Astrocyte (in vitro differentiated cells and primary cell): ENCODE measurements around the gene FANCD2. TPM values are rescaled to one million over a fixed set of nuclear protein-coding genes. Genes with fewer than 3 reads are reported as not detected.
"Not testable (repeated sequence)": the region's sequence is repeated elsewhere in the genome, so short reads cannot be mapped to it uniquely, and the experiment has no call there.

Experiments
- DNase-seq: peaks from one replicate; pipeline ENCODE4 v3.0.0-alpha.2; 2010; ENCODE audit warnings: low read depth
- FAIRE-seq: peaks from 2 replicates; lab custom pipeline; 2011; peaks lifted over from hg19 to GRCh38; lab: Jason Lieb, UNC
- H2AFZ ChIP-seq: 2 replicates; pipeline ENCODE4 v1.6.0; 2012; ENCODE audit warnings: low read depth, low read length, inconsistent platforms
- H3K27ac ChIP-seq: 2 replicates; pipeline ENCODE4 v1.5.1; 2011; ENCODE audit warnings: low read depth, low read length, inconsistent platforms
- H3K27me3 ChIP-seq: 2 replicates; pipeline ENCODE4 v1.6.0; 2011; ENCODE audit warnings: low read length, inconsistent platforms; ENCODE audit not compliant: insufficient read depth
- H3K36me3 ChIP-seq: 2 replicates; pipeline ENCODE4 v1.5.1; 2011; ENCODE audit warnings: low read length, inconsistent platforms; ENCODE audit not compliant: insufficient read depth
- H3K4me1 ChIP-seq: 2 replicates; pipeline ENCODE4 v1.5.1; 2011; ENCODE audit warnings: low read length, inconsistent platforms; ENCODE audit not compliant: insufficient read depth
- H3K4me2 ChIP-seq: 2 replicates; pipeline ENCODE4 v1.6.0; 2012; ENCODE audit warnings: low read length, inconsistent platforms
- H3K4me3 ChIP-seq: 2 replicates; pipeline ENCODE4 v1.5.1; 2011; ENCODE audit warnings: low read depth, mild to moderate bottlenecking, low read length, inconsistent platforms; ENCODE audit not compliant: insufficient read depth
- H3K79me2 ChIP-seq: 2 replicates; pipeline ENCODE4 v1.6.0; 2012; ENCODE audit warnings: mild to moderate bottlenecking, low read length, inconsistent platforms; ENCODE audit not compliant: insufficient read depth
- H3K9ac ChIP-seq: 2 replicates; pipeline ENCODE4 v1.6.0; 2012; ENCODE audit warnings: mild to moderate bottlenecking, low read length, inconsistent platforms
- H3K9me3 ChIP-seq: 2 replicates; pipeline ENCODE4 v1.5.1; 2012; ENCODE audit warnings: low read depth, mild to moderate bottlenecking, low read length, inconsistent platforms; ENCODE audit not compliant: insufficient read depth
- H4K20me1 ChIP-seq: 2 replicates; pipeline ENCODE4 v1.6.0; 2012; ENCODE audit warnings: low read length, inconsistent platforms; ENCODE audit not compliant: insufficient read depth
- H3K27ac Mint-ChIP-seq: one replicate; pipeline ENCODE4 v1.8.0; 2021; ENCODE audit warnings: mild to moderate bottlenecking, mixed read lengths; ENCODE audit not compliant: unreplicated experiment
- H3K27me3 Mint-ChIP-seq: one replicate; pipeline ENCODE4 v1.8.0; 2021; ENCODE audit warnings: low read depth, mixed read lengths; ENCODE audit not compliant: unreplicated experiment
- H3K36me3 Mint-ChIP-seq: one replicate; pipeline ENCODE4 v1.8.0; 2021; ENCODE audit warnings: low read depth, mixed read lengths; ENCODE audit not compliant: unreplicated experiment
- H3K4me1 Mint-ChIP-seq: one replicate; pipeline ENCODE4 v1.8.0; 2021; ENCODE audit warnings: low read depth, mixed read lengths; ENCODE audit not compliant: unreplicated experiment
- H3K4me3 Mint-ChIP-seq: one replicate; pipeline ENCODE4 v1.8.0; 2021; ENCODE audit warnings: mild to moderate bottlenecking, moderate library complexity, mixed read lengths; ENCODE audit not compliant: unreplicated experiment
- H3K9me3 Mint-ChIP-seq: one replicate; pipeline ENCODE4 v1.8.0; 2021; ENCODE audit warnings: mild to moderate bottlenecking, mixed read lengths; ENCODE audit not compliant: unreplicated experiment
- EZH2 ChIP-seq: IDR thresholded peaks from 2 replicates; pipeline ENCODE4 v1.6.1; 2012; ENCODE audit warnings: mild to moderate bottlenecking, low read length, inconsistent platforms; ENCODE audit not compliant: insufficient read depth
- total RNA-seq: library from RNA; stranded (reverse); gene quantifications from 2 replicates; pipeline ENCODE4 v1.2.1, GENCODE V29; 2021
- TF ChIP-seq, protein P1 (sequence below): IDR thresholded peaks from 2 replicates; pipeline ENCODE4 v1.5.1; 2011; ENCODE audit warnings: low read depth, mild to moderate bottlenecking, inconsistent platforms, low read length, moderate library complexity; ENCODE audit not compliant: insufficient read depth

FANCD2 gene
- total RNA-seq, 1 donor from 2014 or later: 3.7 TPM

DNA sequence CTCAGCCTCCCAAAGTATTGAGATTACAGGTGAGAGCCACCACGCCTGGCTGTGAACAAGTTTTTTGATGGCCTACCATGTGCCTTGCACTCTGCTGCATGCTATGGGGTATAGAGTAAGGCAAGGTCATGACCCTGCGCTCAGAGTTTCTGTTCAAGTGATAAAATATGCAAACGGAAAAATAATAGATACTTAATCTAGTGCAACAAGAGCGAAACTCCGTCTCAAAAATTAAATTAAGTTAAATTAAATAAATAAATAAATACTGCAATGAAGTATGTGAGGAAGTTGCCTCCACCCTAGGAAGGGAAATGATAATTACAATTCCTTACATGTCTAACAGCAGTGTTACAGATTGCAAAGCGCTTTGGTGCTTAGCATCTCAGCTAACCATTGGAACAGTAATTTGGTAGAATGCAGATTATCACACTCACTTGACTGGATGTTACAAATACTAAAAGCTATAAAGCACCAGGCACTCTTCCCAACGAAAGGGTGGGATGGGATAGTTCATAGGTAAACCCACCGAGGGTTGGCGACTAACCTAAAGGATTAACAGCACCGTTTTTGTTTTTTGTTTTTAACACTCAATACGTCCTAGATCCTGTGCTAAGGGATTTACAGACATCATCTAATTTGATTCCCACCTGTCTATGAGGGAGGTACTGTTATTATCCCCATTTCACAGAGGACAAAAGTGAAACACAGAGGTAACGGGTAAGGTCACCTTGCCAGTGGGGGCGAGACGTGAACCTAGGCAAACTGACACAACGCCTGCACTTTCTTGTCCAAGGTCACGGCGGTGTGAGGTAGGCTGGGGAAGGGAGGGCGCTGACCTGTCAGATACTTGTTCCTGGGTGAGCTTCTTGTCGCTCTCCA lies 793 bp upstream of the FANCD2 start:
- TF ChIP-seq, protein P1, sequence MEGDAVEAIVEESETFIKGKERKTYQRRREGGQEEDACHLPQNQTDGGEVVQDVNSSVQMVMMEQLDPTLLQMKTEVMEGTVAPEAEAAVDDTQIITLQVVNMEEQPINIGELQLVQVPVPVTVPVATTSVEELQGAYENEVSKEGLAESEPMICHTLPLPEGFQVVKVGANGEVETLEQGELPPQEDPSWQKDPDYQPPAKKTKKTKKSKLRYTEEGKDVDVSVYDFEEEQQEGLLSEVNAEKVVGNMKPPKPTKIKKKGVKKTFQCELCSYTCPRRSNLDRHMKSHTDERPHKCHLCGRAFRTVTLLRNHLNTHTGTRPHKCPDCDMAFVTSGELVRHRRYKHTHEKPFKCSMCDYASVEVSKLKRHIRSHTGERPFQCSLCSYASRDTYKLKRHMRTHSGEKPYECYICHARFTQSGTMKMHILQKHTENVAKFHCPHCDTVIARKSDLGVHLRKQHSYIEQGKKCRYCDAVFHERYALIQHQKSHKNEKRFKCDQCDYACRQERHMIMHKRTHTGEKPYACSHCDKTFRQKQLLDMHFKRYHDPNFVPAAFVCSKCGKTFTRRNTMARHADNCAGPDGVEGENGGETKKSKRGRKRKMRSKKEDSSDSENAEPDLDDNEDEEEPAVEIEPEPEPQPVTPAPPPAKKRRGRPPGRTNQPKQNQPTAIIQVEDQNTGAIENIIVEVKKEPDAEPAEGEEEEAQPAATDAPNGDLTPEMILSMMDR: no peak
- no peak for TF ChIP-seq EZH2
- Mint-ChIP-seq H3K4me3 (peak overlapping the region; percentile 99), H3K27me3 (no peaks in the 10 kb centered on the region), H3K4me1 (peaks cover 10% of the 10 kb centered on the region), H3K27ac (peak overlapping the region; percentile 77), H3K9me3 (no peaks in the 10 kb centered on the region), H3K36me3 (peaks cover 19% of the 10 kb centered on the region)
- peaks cover 31% of the 10 kb centered on the region for H3K79me2 ChIP-seq
- peak overlapping the region; percentile 100 for H3K4me2 ChIP-seq
- peaks cover 22% of the 10 kb centered on the region for H4K20me1 ChIP-seq
- H2AFZ ChIP-seq: peak overlapping the region; percentile 96
- no peaks in the 10 kb centered on the region for H3K27me3 ChIP-seq
- H3K27ac ChIP-seq: peak overlapping the region; percentile 85
- peak overlapping the region; percentile 97 for H3K4me3 ChIP-seq
- FAIRE-seq: no peak
- peaks cover 11% of the 10 kb centered on the region for H3K36me3 ChIP-seq
- peaks cover 32% of the 10 kb centered on the region for H3K4me1 ChIP-seq
- no peaks in the 10 kb centered on the region for H3K9me3 ChIP-seq
- no peak for DNase-seq
- peak overlapping the region; percentile 96 for H3K9ac ChIP-seq

DNA sequence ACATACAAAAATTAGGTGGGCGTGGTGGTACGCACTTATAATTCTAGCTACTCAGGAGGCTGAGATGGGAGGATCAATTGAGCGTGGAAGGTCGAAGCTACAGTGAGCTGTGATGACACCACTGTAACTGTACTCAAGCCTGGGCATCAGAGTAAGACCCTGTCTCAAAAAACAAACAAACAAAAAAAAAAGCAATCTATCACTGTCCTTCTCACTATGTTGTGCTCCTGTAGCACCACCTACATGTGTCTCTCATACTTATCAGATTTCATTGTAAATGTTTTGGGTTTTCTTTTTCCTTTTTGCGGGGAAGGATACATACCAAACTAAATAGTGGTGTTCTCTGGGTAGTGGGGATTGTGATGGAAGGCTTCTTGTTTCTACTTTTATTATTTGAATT lies 14.8 kb downstream of the FANCD2 start:
- H3K27me3 ChIP-seq: no peaks in the 10 kb centered on the region
- H3K79me2 ChIP-seq: no peaks in the 10 kb centered on the region
- no peaks in the 10 kb centered on the region for H3K9me3 Mint-ChIP-seq
- FAIRE-seq (no peak), DNase-seq (no peak)
- no peak overlapping the region for H3K27ac Mint-ChIP-seq
- no peaks in the 10 kb centered on the region for H3K27me3 Mint-ChIP-seq
- H3K36me3 ChIP-seq: peaks cover 6% of the 10 kb centered on the region
- no peak overlapping the region for H3K4me2 ChIP-seq
- no peaks in the 10 kb centered on the region for H3K36me3 Mint-ChIP-seq
- H3K9me3 ChIP-seq: no peaks in the 10 kb centered on the region
- no peaks in the 10 kb centered on the region for H3K4me1 Mint-ChIP-seq
- H3K4me3 Mint-ChIP-seq: no peak overlapping the region
- H3K9ac ChIP-seq: no peak overlapping the region
- no peaks in the 10 kb centered on the region for H4K20me1 ChIP-seq
- no peak overlapping the region for H3K27ac ChIP-seq
- no peak overlapping the region for H3K4me3 ChIP-seq
- TF ChIP-seq, protein P1: no peak
- no peak for TF ChIP-seq EZH2
- no peaks in the 10 kb centered on the region for H3K4me1 ChIP-seq
- H2AFZ ChIP-seq: no peak overlapping the region

DNA sequence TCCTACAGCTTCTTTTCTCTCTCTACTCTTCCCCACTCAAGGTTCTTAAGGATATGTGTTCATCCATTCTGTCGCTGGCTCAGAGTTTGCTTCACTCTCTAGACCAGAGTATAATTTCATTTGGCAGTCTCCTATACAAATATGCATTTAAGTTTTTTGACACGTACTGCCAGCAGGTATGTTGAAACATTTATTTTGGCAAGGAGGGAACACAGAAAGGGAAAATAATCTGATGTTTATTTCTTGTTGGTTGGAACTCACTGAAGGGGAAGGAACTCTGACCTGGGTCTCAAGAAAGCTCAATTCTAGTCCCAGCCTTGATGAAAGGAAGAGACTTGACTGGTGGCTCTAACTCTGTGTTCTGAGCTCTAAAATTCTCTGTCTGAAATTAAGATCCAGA lies 21.6 kb downstream of the FANCD2 start:
- H3K79me2 ChIP-seq: no peaks in the 10 kb centered on the region
- no peak overlapping the region for H3K9ac ChIP-seq
- no peak for TF ChIP-seq EZH2
- TF ChIP-seq, protein P1: no peak
- no peak overlapping the region for H2AFZ ChIP-seq
- DNase-seq: no peak
- Mint-ChIP-seq H3K4me1 (peaks cover 8% of the 10 kb centered on the region), H3K4me3 (no peak overlapping the region), H3K9me3 (no peaks in the 10 kb centered on the region), H3K27ac (no peak overlapping the region), H3K27me3 (no peaks in the 10 kb centered on the region), H3K36me3 (no peaks in the 10 kb centered on the region)
- H3K4me1 ChIP-seq: peaks cover 3% of the 10 kb centered on the region
- no peak overlapping the region for H3K27ac ChIP-seq
- no peaks in the 10 kb centered on the region for H3K9me3 ChIP-seq
- H3K27me3 ChIP-seq: no peaks in the 10 kb centered on the region
- H3K4me3 ChIP-seq: no peak overlapping the region
- H3K4me2 ChIP-seq: no peak overlapping the region
- no peaks in the 10 kb centered on the region for H4K20me1 ChIP-seq
- peaks cover 2% of the 10 kb centered on the region for H3K36me3 ChIP-seq
- no peak for FAIRE-seq

GRCh38 chr3:10053054-10053453 lies 26.8 kb downstream of the FANCD2 start:
- DNase-seq, H3K27ac ChIP-seq, H4K20me1 ChIP-seq, H3K4me3 Mint-ChIP-seq, H3K4me1 ChIP-seq, FAIRE-seq, H3K9me3 ChIP-seq, H3K27me3 Mint-ChIP-seq, H3K79me2 ChIP-seq, H3K4me3 ChIP-seq, H3K27ac Mint-ChIP-seq, H3K27me3 ChIP-seq, H3K4me1 Mint-ChIP-seq, H3K36me3 Mint-ChIP-seq, H2AFZ ChIP-seq, H3K36me3 ChIP-seq, H3K9me3 Mint-ChIP-seq, H3K9ac ChIP-seq, H3K4me2 ChIP-seq: not testable (repeated sequence)
